K562 (cell line): Measurements from ENCODE around the gene CHIC2.

Experiments used
- CTCF ChIP-seq, 3 experiments: IDR thresholded peaks in 2 of 3; conservative IDR thresholded peaks in 1 of 3; 2 replicates each; pipeline ENCODE4 v1.5.1; 2011 to 2012; ENCODE audit warnings: low read length in 3 of 3, mild to moderate bottlenecking in 3 of 3, control low read depth in 2 of 3, improper control_type of control experiment in 1 of 3, inconsistent platforms in 1 of 3, low read depth in 1 of 3, mixed read lengths in 1 of 3, moderate library complexity in 1 of 3; ENCODE audit not compliant: insufficient read depth in 2 of 3
- NCOA1 ChIP-seq: fragments of 450-650 bp; IDR thresholded peaks from 2 replicates; pipeline ENCODE4 v1.6.1; 2016; ENCODE audit warnings: low read depth
- SIN3A ChIP-seq, 2 experiments: fragments of 150-350 bp in 1 of 2; IDR thresholded peaks; 2 replicates each; pipeline ENCODE4 v1.6.1; 2011 to 2016; ENCODE audit warnings: borderline replicate concordance in 2 of 2, low read depth in 2 of 2, low read length in 2 of 2, mild to moderate bottlenecking in 2 of 2, moderate library complexity in 2 of 2; ENCODE audit not compliant: control insufficient read depth in 1 of 2

- TF ChIP-seq CTCF (IDR thresholded peaks at IDR 0.05 in 2 of 3, conservative IDR thresholded peaks at IDR 0.05 in 1 of 3; ENCODE audit: insufficient read depth in 2 of 3, low read depth in 1 of 3, low read length in 3 of 3) (no peak), NCOA1 (no peak), SIN3A (IDR thresholded peaks at IDR 0.05; ENCODE audit: borderline replicate concordance in 2 of 2, control insufficient read depth in 1 of 2, low read depth in 2 of 2, low read length in 2 of 2) (no peak)
These were observed 26.0 kb upstream of the CHIC2 start for GRCh38 chr4:54090404-54090803.
